ENCODE measurements around the gene ADAMTSL5. TPM values are rescaled to one million over a fixed set of nuclear protein-coding genes. Genes with fewer than 3 reads are reported as not detected.
A peak's percentile ranks its signal among the peaks of the same experiment; 100 is the strongest.

Gene ADAMTSL5
- total RNA-seq, 1 experiment from 2014 or later: 23.9 TPM

- no peaks in the 10 kb centered on the region for H3K27me3 Mint-ChIP-seq (ENCODE audit: insufficient read depth, unreplicated experiment)
- Histone ChIP-seq H3K4me1 (peaks cover 37% of the 10 kb centered on the region), H3K27me3 (replicated peaks; ENCODE audit: control insufficient read depth, insufficient read depth, low read length) (no peaks in the 10 kb centered on the region), H3K9me3 (no peaks in the 10 kb centered on the region), H3K4me3 (ENCODE audit: low read depth, low read length) (peak overlapping the region; percentile 64), H3K36me3 (ENCODE audit: control insufficient read depth, insufficient read depth, low read length) (no peaks in the 10 kb centered on the region)
- H3K36me3 Mint-ChIP-seq (ENCODE audit: insufficient read depth, unreplicated experiment): peaks cover 13% of the 10 kb centered on the region
- no peaks in the 10 kb centered on the region for H3K9me3 Mint-ChIP-seq (ENCODE audit: unreplicated experiment)
- TF ChIP-seq, protein P1, sequence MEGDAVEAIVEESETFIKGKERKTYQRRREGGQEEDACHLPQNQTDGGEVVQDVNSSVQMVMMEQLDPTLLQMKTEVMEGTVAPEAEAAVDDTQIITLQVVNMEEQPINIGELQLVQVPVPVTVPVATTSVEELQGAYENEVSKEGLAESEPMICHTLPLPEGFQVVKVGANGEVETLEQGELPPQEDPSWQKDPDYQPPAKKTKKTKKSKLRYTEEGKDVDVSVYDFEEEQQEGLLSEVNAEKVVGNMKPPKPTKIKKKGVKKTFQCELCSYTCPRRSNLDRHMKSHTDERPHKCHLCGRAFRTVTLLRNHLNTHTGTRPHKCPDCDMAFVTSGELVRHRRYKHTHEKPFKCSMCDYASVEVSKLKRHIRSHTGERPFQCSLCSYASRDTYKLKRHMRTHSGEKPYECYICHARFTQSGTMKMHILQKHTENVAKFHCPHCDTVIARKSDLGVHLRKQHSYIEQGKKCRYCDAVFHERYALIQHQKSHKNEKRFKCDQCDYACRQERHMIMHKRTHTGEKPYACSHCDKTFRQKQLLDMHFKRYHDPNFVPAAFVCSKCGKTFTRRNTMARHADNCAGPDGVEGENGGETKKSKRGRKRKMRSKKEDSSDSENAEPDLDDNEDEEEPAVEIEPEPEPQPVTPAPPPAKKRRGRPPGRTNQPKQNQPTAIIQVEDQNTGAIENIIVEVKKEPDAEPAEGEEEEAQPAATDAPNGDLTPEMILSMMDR (IDR thresholded peaks at IDR 0.05; ENCODE audit: insufficient read depth in 1 of 2, low read depth in 1 of 2, low read length in 1 of 2, severe bottlenecking in 1 of 2, unreplicated experiment in 1 of 2): no peak
- DNase-seq: no peak
- intact Hi-C loops (cut with micrococcal nuclease; ENCODE audit: unreplicated experiment): loop anchor here (2.0 kb wide), 1 partner anchor 23 kb away; the partner anchor contains the start of gene ADAMTSL5
- CTCF ChIA-PET: no interaction called here
- POLR2A ChIA-PET: no interaction called here
- BruUV-seq (replicated peaks): no TSS peak
- H3K27ac Mint-ChIP-seq (ENCODE audit: unreplicated experiment): no peak overlapping the region
- H3K4me1 Mint-ChIP-seq (ENCODE audit: low read depth, unreplicated experiment): peaks cover 21% of the 10 kb centered on the region
- peak overlapping the region; percentile 89 for H3K4me3 Mint-ChIP-seq (ENCODE audit: unreplicated experiment)
Measured at GRCh38 chr19:1489463-1490310, 23.1 kb downstream of the ADAMTSL5 start.

- ChIA-PET CTCF (no interaction called here), POLR2A (no interaction called here)
- H3K4me1 Mint-ChIP-seq (ENCODE audit: low read depth, unreplicated experiment): peaks cover 17% of the 10 kb centered on the region
- no peaks in the 10 kb centered on the region for H3K36me3 ChIP-seq (ENCODE audit: control insufficient read depth, insufficient read depth, low read length)
- H3K9me3 Mint-ChIP-seq (ENCODE audit: unreplicated experiment): no peaks in the 10 kb centered on the region
- H3K4me3 Mint-ChIP-seq (ENCODE audit: unreplicated experiment): no peak overlapping the region
- TF ChIP-seq, protein P1 (IDR thresholded peaks at IDR 0.05; ENCODE audit: insufficient read depth in 1 of 2, low read depth in 1 of 2, low read length in 1 of 2, severe bottlenecking in 1 of 2, unreplicated experiment in 1 of 2): no peak
- H3K4me1 ChIP-seq: peaks cover 25% of the 10 kb centered on the region
- BruUV-seq (replicated peaks): no TSS peak
- no peak overlapping the region for H3K4me3 ChIP-seq (ENCODE audit: low read depth, low read length)
- no peaks in the 10 kb centered on the region for H3K9me3 ChIP-seq
- no peak overlapping the region for H3K27ac Mint-ChIP-seq (ENCODE audit: unreplicated experiment)
- intact Hi-C loops (cut with micrococcal nuclease; ENCODE audit: unreplicated experiment): no loop called here
- no peaks in the 10 kb centered on the region for H3K27me3 Mint-ChIP-seq (ENCODE audit: insufficient read depth, unreplicated experiment)
- H3K36me3 Mint-ChIP-seq (ENCODE audit: insufficient read depth, unreplicated experiment): peaks cover 13% of the 10 kb centered on the region
- H3K27me3 ChIP-seq (replicated peaks; ENCODE audit: control insufficient read depth, insufficient read depth, low read length): no peaks in the 10 kb centered on the region
- DNase-seq: no peak
Measured at GRCh38 chr19:1488282-1488601, 24.6 kb downstream of the ADAMTSL5 start.

- Histone ChIP-seq H3K27me3 (replicated peaks; ENCODE audit: control insufficient read depth, insufficient read depth, low read length) (no peaks in the 10 kb centered on the region), H3K9me3 (no peaks in the 10 kb centered on the region), H3K4me3 (ENCODE audit: low read depth, low read length) (no peak overlapping the region), H3K4me1 (peaks cover 20% of the 10 kb centered on the region), H3K36me3 (ENCODE audit: control insufficient read depth, insufficient read depth, low read length) (no peaks in the 10 kb centered on the region)
- BruUV-seq (replicated peaks): no TSS peak
- H3K9me3 Mint-ChIP-seq (ENCODE audit: unreplicated experiment): no peaks in the 10 kb centered on the region
- no peaks in the 10 kb centered on the region for H3K27me3 Mint-ChIP-seq (ENCODE audit: insufficient read depth, unreplicated experiment)
- no peak overlapping the region for H3K27ac Mint-ChIP-seq (ENCODE audit: unreplicated experiment)
- peaks cover 13% of the 10 kb centered on the region for H3K36me3 Mint-ChIP-seq (ENCODE audit: insufficient read depth, unreplicated experiment)
- intact Hi-C loops (cut with micrococcal nuclease; ENCODE audit: unreplicated experiment): no loop called here
- TF ChIP-seq, protein P1 (IDR thresholded peaks at IDR 0.05; ENCODE audit: insufficient read depth in 1 of 2, low read depth in 1 of 2, low read length in 1 of 2, severe bottlenecking in 1 of 2, unreplicated experiment in 1 of 2): no peak
- peaks cover 12% of the 10 kb centered on the region for H3K4me1 Mint-ChIP-seq (ENCODE audit: low read depth, unreplicated experiment)
- DNase-seq: no peak
- no peak overlapping the region for H3K4me3 Mint-ChIP-seq (ENCODE audit: unreplicated experiment)
- CTCF ChIA-PET: no interaction called here
- POLR2A ChIA-PET: no interaction called here
Measured at GRCh38 chr19:1487576-1488281, 25.1 kb downstream of the ADAMTSL5 start.
